ENCODE data around the gene PLXNA4. TPM values are rescaled to one million over a fixed set of nuclear protein-coding genes. Genes with fewer than 3 reads are reported as not detected.

PLXNA4 gene
- total RNA-seq, 1 experiment from 2014 or later: 0.10 TPM

DNA sequence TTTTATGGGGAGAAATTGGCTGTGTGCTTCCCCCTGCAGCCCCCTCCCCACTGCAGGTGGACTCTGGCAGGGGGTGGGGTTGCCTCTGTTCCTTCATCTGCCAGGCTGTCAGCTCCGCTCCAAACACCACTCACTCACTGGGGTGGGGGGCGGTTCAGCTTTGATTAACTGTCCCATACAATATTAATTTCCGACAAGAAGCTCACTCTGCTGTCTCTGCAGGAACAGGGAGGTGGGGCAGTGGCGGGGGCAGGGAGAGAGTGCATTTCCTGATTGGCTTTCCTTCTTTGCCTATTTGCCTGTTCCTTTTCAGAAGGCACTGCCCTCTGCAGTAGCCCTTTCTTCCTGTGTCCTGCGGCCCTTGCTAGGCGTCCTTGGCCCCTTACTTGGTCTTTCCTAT, 500.8 kb downstream of the PLXNA4 start:
- Histone ChIP-seq H3K4me1 (ENCODE audit: control insufficient read depth, insufficient read depth, low read length) (no peaks in the 10 kb centered on the region), H3K36me3 (ENCODE audit: control insufficient read depth, insufficient read depth, low read length) (no peaks in the 10 kb centered on the region), H3K4me3 (ENCODE audit: low read depth in 2 of 2, low read length in 2 of 2) (no peak overlapping the region), H3K27me3 (ENCODE audit: control insufficient read depth, insufficient read depth, low read length) (no peaks in the 10 kb centered on the region; the same call in 1 of the 2 replicates), H3K9me3 (ENCODE audit: control insufficient read depth, insufficient read depth, low read depth, low read length) (no peaks in the 10 kb centered on the region), H3K27ac (ENCODE audit: low read length) (no peak overlapping the region)
- BruUV-seq (replicated peaks): no TSS peak
- TF ChIP-seq, protein P1, sequence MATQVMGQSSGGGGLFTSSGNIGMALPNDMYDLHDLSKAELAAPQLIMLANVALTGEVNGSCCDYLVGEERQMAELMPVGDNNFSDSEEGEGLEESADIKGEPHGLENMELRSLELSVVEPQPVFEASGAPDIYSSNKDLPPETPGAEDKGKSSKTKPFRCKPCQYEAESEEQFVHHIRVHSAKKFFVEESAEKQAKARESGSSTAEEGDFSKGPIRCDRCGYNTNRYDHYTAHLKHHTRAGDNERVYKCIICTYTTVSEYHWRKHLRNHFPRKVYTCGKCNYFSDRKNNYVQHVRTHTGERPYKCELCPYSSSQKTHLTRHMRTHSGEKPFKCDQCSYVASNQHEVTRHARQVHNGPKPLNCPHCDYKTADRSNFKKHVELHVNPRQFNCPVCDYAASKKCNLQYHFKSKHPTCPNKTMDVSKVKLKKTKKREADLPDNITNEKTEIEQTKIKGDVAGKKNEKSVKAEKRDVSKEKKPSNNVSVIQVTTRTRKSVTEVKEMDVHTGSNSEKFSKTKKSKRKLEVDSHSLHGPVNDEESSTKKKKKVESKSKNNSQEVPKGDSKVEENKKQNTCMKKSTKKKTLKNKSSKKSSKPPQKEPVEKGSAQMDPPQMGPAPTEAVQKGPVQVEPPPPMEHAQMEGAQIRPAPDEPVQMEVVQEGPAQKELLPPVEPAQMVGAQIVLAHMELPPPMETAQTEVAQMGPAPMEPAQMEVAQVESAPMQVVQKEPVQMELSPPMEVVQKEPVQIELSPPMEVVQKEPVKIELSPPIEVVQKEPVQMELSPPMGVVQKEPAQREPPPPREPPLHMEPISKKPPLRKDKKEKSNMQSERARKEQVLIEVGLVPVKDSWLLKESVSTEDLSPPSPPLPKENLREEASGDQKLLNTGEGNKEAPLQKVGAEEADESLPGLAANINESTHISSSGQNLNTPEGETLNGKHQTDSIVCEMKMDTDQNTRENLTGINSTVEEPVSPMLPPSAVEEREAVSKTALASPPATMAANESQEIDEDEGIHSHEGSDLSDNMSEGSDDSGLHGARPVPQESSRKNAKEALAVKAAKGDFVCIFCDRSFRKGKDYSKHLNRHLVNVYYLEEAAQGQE (IDR thresholded peaks at IDR 0.05; ENCODE audit: insufficient read depth in 1 of 2, low read depth in 2 of 2, low read length in 1 of 2): no peak
- TF ChIP-seq TCF7L2 (IDR thresholded peaks at IDR 0.05; ENCODE audit: low read depth, low read length) (no peak), SIN3A (IDR thresholded peaks at IDR 0.05; ENCODE audit: borderline replicate concordance, insufficient read depth, low read depth, low read length) (no peak), POLR2AphosphoS5 (IDR thresholded peaks at IDR 0.05; ENCODE audit: low read depth, low read length) (no peak)
- TF ChIP-seq, protein P2, sequence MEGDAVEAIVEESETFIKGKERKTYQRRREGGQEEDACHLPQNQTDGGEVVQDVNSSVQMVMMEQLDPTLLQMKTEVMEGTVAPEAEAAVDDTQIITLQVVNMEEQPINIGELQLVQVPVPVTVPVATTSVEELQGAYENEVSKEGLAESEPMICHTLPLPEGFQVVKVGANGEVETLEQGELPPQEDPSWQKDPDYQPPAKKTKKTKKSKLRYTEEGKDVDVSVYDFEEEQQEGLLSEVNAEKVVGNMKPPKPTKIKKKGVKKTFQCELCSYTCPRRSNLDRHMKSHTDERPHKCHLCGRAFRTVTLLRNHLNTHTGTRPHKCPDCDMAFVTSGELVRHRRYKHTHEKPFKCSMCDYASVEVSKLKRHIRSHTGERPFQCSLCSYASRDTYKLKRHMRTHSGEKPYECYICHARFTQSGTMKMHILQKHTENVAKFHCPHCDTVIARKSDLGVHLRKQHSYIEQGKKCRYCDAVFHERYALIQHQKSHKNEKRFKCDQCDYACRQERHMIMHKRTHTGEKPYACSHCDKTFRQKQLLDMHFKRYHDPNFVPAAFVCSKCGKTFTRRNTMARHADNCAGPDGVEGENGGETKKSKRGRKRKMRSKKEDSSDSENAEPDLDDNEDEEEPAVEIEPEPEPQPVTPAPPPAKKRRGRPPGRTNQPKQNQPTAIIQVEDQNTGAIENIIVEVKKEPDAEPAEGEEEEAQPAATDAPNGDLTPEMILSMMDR (IDR thresholded peaks at IDR 0.05): no peak
- DNase-seq (ENCODE audit: low read depth, low spot score) (no peak), ATAC-seq (no peak)
- in situ Hi-C loops (cut with HindIII; ENCODE audit: low pct_unique_long_range_greater_than_20kb, low sequenced_read_pairs) (no loop called here), intact Hi-C loops (cut with micrococcal nuclease; ENCODE audit: unreplicated experiment) (no loop called here)
- CTCF ChIA-PET: no interaction called here
- POLR2A ChIA-PET: no interaction called here

DNA sequence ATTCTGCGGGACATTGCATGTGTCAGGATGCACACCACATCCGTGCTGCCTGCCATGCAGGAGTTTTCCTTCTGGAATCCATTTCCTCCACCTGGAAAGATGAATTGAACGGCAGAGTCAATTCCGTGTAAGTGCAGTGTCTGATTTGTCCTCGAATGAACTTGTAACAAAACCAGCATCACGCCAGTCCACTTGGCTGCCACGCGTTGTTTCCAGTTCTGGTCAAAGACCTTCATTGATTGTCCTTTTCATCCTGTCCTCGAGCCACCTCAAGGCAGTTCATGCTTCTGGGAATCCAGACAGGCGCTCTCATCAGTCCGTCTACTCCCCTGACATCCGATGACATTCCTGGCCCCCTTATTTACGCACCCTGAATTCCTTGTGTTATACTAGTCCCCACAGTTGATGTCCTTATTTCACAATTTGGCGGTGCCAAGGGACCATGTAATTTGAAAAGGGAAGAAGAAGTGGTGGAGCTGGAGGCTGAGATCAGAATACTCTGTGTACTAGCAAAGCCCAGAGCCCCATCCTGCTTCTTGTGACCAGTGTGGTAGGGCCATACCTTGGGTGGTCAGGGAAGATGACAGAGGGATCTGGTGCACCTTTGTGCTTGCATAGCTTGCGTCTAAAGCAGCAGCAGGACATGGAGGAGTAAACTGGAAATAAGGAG, 502.2 kb downstream of the PLXNA4 start:
- Histone ChIP-seq H3K36me3 (ENCODE audit: control insufficient read depth, insufficient read depth, low read length) (no peaks in the 10 kb centered on the region), H3K27me3 (ENCODE audit: control insufficient read depth, insufficient read depth, low read length) (no peaks in the 10 kb centered on the region; the same call in 1 of the 2 replicates), H3K4me1 (ENCODE audit: control insufficient read depth, insufficient read depth, low read length) (no peaks in the 10 kb centered on the region), H3K9me3 (ENCODE audit: control insufficient read depth, insufficient read depth, low read depth, low read length) (no peaks in the 10 kb centered on the region), H3K4me3 (ENCODE audit: low read depth in 2 of 2, low read length in 2 of 2) (no peak overlapping the region), H3K27ac (ENCODE audit: low read length) (no peak overlapping the region)
- CTCF ChIA-PET: no interaction called here
- in situ Hi-C loops (cut with HindIII; ENCODE audit: low pct_unique_long_range_greater_than_20kb, low sequenced_read_pairs) (no loop called here), intact Hi-C loops (cut with micrococcal nuclease; ENCODE audit: unreplicated experiment) (no loop called here)
- TF ChIP-seq, protein P2 (IDR thresholded peaks at IDR 0.05): no peak
- TF ChIP-seq, protein P1 (IDR thresholded peaks at IDR 0.05; ENCODE audit: insufficient read depth in 1 of 2, low read depth in 2 of 2, low read length in 1 of 2): no peak
- TF ChIP-seq SIN3A (IDR thresholded peaks at IDR 0.05; ENCODE audit: borderline replicate concordance, insufficient read depth, low read depth, low read length): no peak
- TF ChIP-seq TCF7L2 (IDR thresholded peaks at IDR 0.05; ENCODE audit: low read depth, low read length): no peak
- no peak for TF ChIP-seq POLR2AphosphoS5 (IDR thresholded peaks at IDR 0.05; ENCODE audit: low read depth, low read length)
- POLR2A ChIA-PET: no interaction called here
- DNase-seq (ENCODE audit: low read depth, low spot score): no peak
- ATAC-seq: no peak
- no TSS peak for BruUV-seq (replicated peaks)

All from Panc1 (cell line).